CD4-positive, CD25-positive, alpha-beta regulatory T cell (primary cell): Measurements from ENCODE around the gene UCHL1. TPM values are rescaled to one million over a fixed set of nuclear protein-coding genes. Genes with fewer than 3 reads are reported as not detected.

Source experiments
- ATAC-seq, 2 donors: fragments of 150-1000 bp; cut with Tn5 transposase; one replicate each; pipeline ENCODE4 v1.10.0; 2021; ENCODE audit warnings: low read depth in 2 of 2, moderate number of reproducible peaks in 2 of 2, moderate library complexity in 1 of 2
- DNase-seq, 3 donors: peaks; one replicate each; pipeline versions ENCODE4 v3.0.0 to v3.0.0-alpha.2; 2012 to 2022; ENCODE audit warnings: mixed read lengths in 1 of 3
- H3K27ac ChIP-seq: one replicate; pipeline ENCODE4 v1.7.0; 2013; ENCODE audit warnings: mild to moderate bottlenecking, low read length; ENCODE audit not compliant: insufficient read depth, poor library complexity, severe bottlenecking
- H3K27me3 ChIP-seq: one replicate; pipeline ENCODE4 v1.7.0; 2013; ENCODE audit warnings: low read length; ENCODE audit not compliant: control insufficient read depth, insufficient read depth
- H3K36me3 ChIP-seq: one replicate; pipeline ENCODE4 v1.7.0; 2013; ENCODE audit warnings: mild to moderate bottlenecking, low read length, moderate library complexity; ENCODE audit not compliant: control insufficient read depth, insufficient read depth
- H3K4me1 ChIP-seq: 2 replicates; pipeline ENCODE4 v1.7.0; 2013; ENCODE audit warnings: mild to moderate bottlenecking, low read length; ENCODE audit not compliant: insufficient read depth, control insufficient read depth, poor library complexity, severe bottlenecking
- H3K4me3 ChIP-seq: one replicate; pipeline ENCODE4 v1.7.0; 2013; ENCODE audit warnings: low read depth, mild to moderate bottlenecking, low read length, moderate library complexity
- H3K9me3 ChIP-seq, 2 experiments: 1 replicate in 1 of 2; 2 replicates in 1 of 2; pipeline ENCODE4 v1.7.0; 2013; ENCODE audit warnings: low read length in 2 of 2, mild to moderate bottlenecking in 1 of 2, moderate library complexity in 1 of 2; ENCODE audit not compliant: control insufficient read depth in 2 of 2
- H3K27ac Mint-ChIP-seq, 3 donors: one replicate each; pipeline ENCODE4 v1.8.0; 2020 to 2022; ENCODE audit warnings: mild to moderate bottlenecking in 3 of 3, mixed read lengths in 3 of 3, moderate library complexity in 2 of 3
- H3K27me3 Mint-ChIP-seq: one replicate; pipeline ENCODE4 v1.8.0; 2022; ENCODE audit warnings: mild to moderate bottlenecking, mixed read lengths
- H3K36me3 Mint-ChIP-seq: one replicate; pipeline ENCODE4 v1.8.0; 2020; ENCODE audit warnings: mixed read lengths
- H3K4me1 Mint-ChIP-seq, 4 donors: one replicate each; pipeline ENCODE4 v1.8.0; 2020 to 2022; ENCODE audit warnings: mixed read lengths in 4 of 4, mild to moderate bottlenecking in 1 of 4
- H3K4me3 Mint-ChIP-seq, 4 donors: one replicate each; pipeline ENCODE4 v1.8.0; 2020 to 2022; ENCODE audit warnings: mild to moderate bottlenecking in 4 of 4, mixed read lengths in 4 of 4, moderate library complexity in 3 of 4
- H3K9me3 Mint-ChIP-seq, 7 donors: one replicate each; pipeline ENCODE4 v1.8.0; 2020 to 2022; ENCODE audit warnings: mixed read lengths in 7 of 7, mild to moderate bottlenecking in 3 of 7, moderate library complexity in 2 of 7
- polyA plus RNA-seq, 4 donors: library from polyadenylated mRNA; unstranded; fragments of 300-500 nt; fragmentation: Illumina TruSeq; gene quantifications; one replicate each; pipeline ENCODE4 v1.2.3, GENCODE V29; 2021
- total RNA-seq: library from RNA; stranded (reverse); gene quantifications from one replicate; pipeline ENCODE4 v1.2.3, GENCODE V29; 2022

UCHL1 gene
- total and polyA plus RNA-seq, 5 donors from 2014 or later, result not detected

DNA sequence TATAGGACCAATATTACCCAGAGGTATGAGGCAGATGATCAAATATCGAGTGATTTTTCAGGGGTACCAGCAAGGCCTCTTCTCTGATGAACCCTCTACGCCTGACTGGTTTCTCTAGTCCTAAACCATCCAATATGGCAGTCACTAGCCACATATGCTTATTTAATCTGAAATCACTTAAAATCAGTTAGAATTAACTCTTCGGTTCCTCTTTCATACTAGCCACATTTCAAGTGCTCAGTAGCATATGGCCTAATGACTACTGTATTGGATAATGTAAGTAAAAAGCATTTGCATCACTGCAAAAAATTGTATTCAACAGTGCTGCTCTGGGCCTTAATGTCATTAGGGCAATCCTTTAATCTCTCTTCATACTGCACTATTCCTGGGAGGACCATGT is 38.0 kb upstream of the UCHL1 start:
- no peaks in the 10 kb centered on the region for H3K9me3 ChIP-seq
- Mint-ChIP-seq H3K36me3 (no peaks in the 10 kb centered on the region), H3K4me1 (peaks cover 4 to 18% (median 5%) of the 10 kb centered on the region in 4 donors), H3K27ac (no peak overlapping the region), H3K9me3 (peaks cover 0 to 4% (median 0%) of the 10 kb centered on the region in 7 donors), H3K4me3 (no peak overlapping the region), H3K27me3 (peaks cover 52% of the 10 kb centered on the region)
- H3K4me3 ChIP-seq, result no peak overlapping the region
- peaks cover 34% of the 10 kb centered on the region for H3K27me3 ChIP-seq
- H3K4me1 ChIP-seq, result peaks cover 15% of the 10 kb centered on the region
- H3K36me3 ChIP-seq, result no peaks in the 10 kb centered on the region
- no peak overlapping the region for H3K27ac ChIP-seq
- DNase-seq (no peak), ATAC-seq (no peak)

DNA sequence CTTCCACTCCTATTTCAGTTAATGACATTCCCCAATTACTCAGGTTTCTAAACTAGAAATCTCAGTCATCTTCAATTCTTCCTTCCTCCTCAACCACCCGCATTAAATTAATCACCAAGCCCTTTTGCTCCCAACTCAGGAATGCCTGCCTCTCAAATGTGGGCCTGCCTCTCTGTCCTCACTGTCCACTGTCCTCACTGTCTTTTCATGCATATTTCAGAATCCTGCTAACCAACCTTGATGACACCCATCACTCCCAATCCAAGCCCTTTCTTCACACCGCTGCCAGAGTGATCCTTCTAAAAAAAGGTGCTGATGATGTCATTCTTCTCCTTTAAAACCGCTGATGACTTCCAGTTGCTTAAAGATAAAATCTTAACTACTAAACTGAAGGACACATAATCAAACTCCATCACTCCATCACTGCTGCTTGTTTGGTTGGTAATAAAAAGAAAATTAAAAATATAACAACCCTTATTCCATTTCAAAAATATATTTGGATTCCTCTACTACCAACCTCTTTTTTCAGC is 37.2 kb upstream of the UCHL1 start:
- Mint-ChIP-seq H3K27me3 (peaks cover 55% of the 10 kb centered on the region), H3K36me3 (no peaks in the 10 kb centered on the region), H3K27ac (no peak overlapping the region), H3K9me3 (peaks cover 0 to 4% (median 0%) of the 10 kb centered on the region in 7 donors), H3K4me1 (peaks cover 4 to 18% (median 5%) of the 10 kb centered on the region in 4 donors), H3K4me3 (no peak overlapping the region)
- Histone ChIP-seq H3K27ac (no peak overlapping the region), H3K9me3 (no peaks in the 10 kb centered on the region), H3K36me3 (no peaks in the 10 kb centered on the region), H3K27me3 (peaks cover 34% of the 10 kb centered on the region), H3K4me3 (no peak overlapping the region), H3K4me1 (peaks cover 7% of the 10 kb centered on the region)
- DNase-seq, result no peak
- no peak for ATAC-seq

DNA sequence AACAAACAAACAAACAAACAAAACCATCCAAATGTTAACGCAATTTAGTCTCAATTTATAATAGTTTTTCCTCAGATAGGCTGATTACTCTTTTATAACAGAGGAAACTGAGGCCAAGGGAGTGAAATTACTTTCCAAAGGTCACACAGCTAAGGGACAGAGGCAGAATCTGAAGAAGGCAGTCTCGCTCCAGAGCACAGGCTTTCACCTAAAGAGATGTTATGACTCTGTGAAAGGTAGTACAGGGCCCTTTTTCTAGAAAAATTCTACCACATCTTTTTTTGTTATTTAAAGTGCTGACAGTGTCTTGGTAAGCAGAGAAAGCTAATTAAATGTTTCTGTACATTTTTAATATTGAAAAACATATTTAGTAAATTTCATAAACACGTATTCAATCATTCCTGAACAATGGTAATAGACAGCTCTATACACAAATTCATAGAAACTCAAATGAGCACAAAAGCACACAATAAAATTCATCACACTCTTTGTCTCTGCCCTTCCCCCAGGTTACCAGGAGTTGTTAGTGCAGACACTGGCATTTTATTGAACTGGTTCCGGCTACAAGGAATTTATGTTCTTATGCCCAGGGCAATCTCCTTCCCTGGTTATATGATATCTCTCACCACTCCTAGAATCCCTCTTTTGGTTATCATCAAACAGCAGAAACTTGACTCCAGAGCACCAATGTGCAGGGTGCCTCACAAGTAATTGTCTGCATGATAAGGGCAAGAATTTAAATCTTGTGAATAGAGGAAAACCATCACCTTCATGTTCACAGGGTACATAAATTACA is 34.7 kb upstream of the UCHL1 start:
- Histone ChIP-seq H3K27ac (no peak overlapping the region), H3K27me3 (peaks cover 18% of the 10 kb centered on the region), H3K4me3 (no peak overlapping the region), H3K9me3 (no peaks in the 10 kb centered on the region), H3K4me1 (no peaks in the 10 kb centered on the region), H3K36me3 (no peaks in the 10 kb centered on the region)
- DNase-seq, result no peak
- no peak overlapping the region for H3K4me3 Mint-ChIP-seq
- peaks cover 39% of the 10 kb centered on the region for H3K27me3 Mint-ChIP-seq
- peaks cover 0 to 4% (median 0%) of the 10 kb centered on the region in 7 donors for H3K9me3 Mint-ChIP-seq
- no peaks in the 10 kb centered on the region for H3K36me3 Mint-ChIP-seq
- peaks cover 0 to under 1% (median under 1%) of the 10 kb centered on the region in 4 donors for H3K4me1 Mint-ChIP-seq
- H3K27ac Mint-ChIP-seq, result no peak overlapping the region
- ATAC-seq, result no peak

GRCh38 chr4:41227902-41228301 is 28.8 kb upstream of the UCHL1 start:
- no peak overlapping the region for H3K27ac ChIP-seq
- H3K27me3 ChIP-seq, result no peaks in the 10 kb centered on the region
- no peak overlapping the region for H3K4me3 Mint-ChIP-seq
- no peak for DNase-seq
- H3K27ac Mint-ChIP-seq, result peak overlapping the region in 1 of 3 donors; percentile 68
- peaks cover 0 to 2% (median 0%) of the 10 kb centered on the region in 7 donors for H3K9me3 Mint-ChIP-seq
- H3K36me3 Mint-ChIP-seq, result no peaks in the 10 kb centered on the region
- no peaks in the 10 kb centered on the region for H3K4me1 ChIP-seq
- no peak for ATAC-seq
- peaks cover 15% of the 10 kb centered on the region for H3K27me3 Mint-ChIP-seq
- H3K9me3 ChIP-seq, result no peaks in the 10 kb centered on the region
- H3K4me1 Mint-ChIP-seq, result no peaks in the 10 kb centered on the region
- H3K36me3 ChIP-seq, result no peaks in the 10 kb centered on the region
- H3K4me3 ChIP-seq, result no peak overlapping the region

GRCh38 chr4:41232406-41232805 is 24.3 kb upstream of the UCHL1 start:
- Histone ChIP-seq H3K27ac (no peak overlapping the region), H3K9me3 (no peaks in the 10 kb centered on the region), H3K36me3 (no peaks in the 10 kb centered on the region), H3K27me3 (no peaks in the 10 kb centered on the region), H3K4me3 (no peak overlapping the region), H3K4me1 (no peaks in the 10 kb centered on the region)
- Mint-ChIP-seq H3K4me3 (no peak overlapping the region), H3K36me3 (no peaks in the 10 kb centered on the region), H3K9me3 (peaks cover 0 to 2% (median 0%) of the 10 kb centered on the region in 7 donors), H3K4me1 (no peaks in the 10 kb centered on the region), H3K27me3 (no peaks in the 10 kb centered on the region), H3K27ac (no peak overlapping the region)
- no peak for ATAC-seq
- no peak for DNase-seq

GRCh38 chr4:41232856-41233255 is 23.9 kb upstream of the UCHL1 start:
- Mint-ChIP-seq H3K9me3 (peaks cover 0 to 2% (median 0%) of the 10 kb centered on the region in 7 donors), H3K36me3 (no peaks in the 10 kb centered on the region), H3K4me3 (no peak overlapping the region), H3K4me1 (no peaks in the 10 kb centered on the region), H3K27ac (no peak overlapping the region), H3K27me3 (no peaks in the 10 kb centered on the region)
- Histone ChIP-seq H3K4me1 (no peaks in the 10 kb centered on the region), H3K27me3 (no peaks in the 10 kb centered on the region), H3K9me3 (no peaks in the 10 kb centered on the region), H3K27ac (no peak overlapping the region), H3K4me3 (no peak overlapping the region), H3K36me3 (no peaks in the 10 kb centered on the region)
- ATAC-seq, result no peak
- DNase-seq, result no peak

DNA sequence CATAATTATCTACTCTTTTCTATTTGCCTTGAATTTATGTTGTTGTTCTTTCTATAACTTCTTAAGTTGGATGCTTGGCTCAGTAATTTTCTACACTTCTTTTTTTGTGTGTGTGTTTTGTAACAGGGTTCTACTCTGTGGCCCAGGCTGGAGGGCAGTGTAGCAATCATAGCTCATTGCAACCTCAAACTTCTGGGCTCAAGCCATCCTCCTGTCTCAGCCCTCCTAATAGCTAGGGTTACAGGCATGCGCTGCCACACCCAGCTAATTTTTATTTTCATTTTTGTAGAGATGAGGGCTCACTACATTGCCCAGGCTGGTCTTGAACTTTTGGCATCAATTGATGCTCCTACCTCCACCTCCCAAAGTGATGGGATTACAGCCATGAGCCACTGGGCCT is 20.7 kb upstream of the UCHL1 start:
- no peak for ATAC-seq
- Mint-ChIP-seq H3K27me3 (no peaks in the 10 kb centered on the region), H3K27ac (no peak overlapping the region), H3K9me3 (peaks cover 0 to 6% (median 0%) of the 10 kb centered on the region in 7 donors), H3K4me3 (no peak overlapping the region), H3K4me1 (no peaks in the 10 kb centered on the region), H3K36me3 (no peaks in the 10 kb centered on the region)
- Histone ChIP-seq H3K27me3 (no peaks in the 10 kb centered on the region), H3K4me1 (no peaks in the 10 kb centered on the region), H3K27ac (no peak overlapping the region), H3K36me3 (no peaks in the 10 kb centered on the region), H3K9me3 (no peaks in the 10 kb centered on the region), H3K4me3 (no peak overlapping the region)
- no peak for DNase-seq

DNA sequence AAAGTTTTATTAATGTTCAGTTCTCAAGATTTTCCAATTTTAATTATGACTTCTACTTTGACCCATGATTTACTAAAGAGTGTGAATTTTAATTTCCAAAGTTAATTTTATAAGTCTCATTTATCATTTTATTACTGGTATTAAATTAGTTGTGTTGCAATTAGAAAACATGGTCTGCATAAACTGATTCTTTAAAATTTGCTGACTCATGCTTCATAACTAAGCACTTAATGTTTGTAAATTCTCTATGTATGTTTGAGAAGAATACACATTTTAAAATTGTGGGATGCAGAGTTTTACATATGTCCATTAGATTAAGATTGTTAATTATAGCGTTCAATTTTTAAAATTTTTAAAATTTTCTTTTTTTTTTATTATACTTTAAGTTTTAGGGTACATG is 20.2 kb upstream of the UCHL1 start:
- no peaks in the 10 kb centered on the region for H3K4me1 Mint-ChIP-seq
- DNase-seq, result no peak
- H3K4me3 Mint-ChIP-seq, result no peak overlapping the region
- H3K9me3 Mint-ChIP-seq, result peaks cover 0 to 6% (median 0%) of the 10 kb centered on the region in 7 donors
- H3K36me3 Mint-ChIP-seq, result no peaks in the 10 kb centered on the region
- no peak overlapping the region for H3K27ac Mint-ChIP-seq
- no peaks in the 10 kb centered on the region for H3K36me3 ChIP-seq
- no peaks in the 10 kb centered on the region for H3K4me1 ChIP-seq
- H3K27me3 ChIP-seq, result no peaks in the 10 kb centered on the region
- H3K27ac ChIP-seq, result no peak overlapping the region
- H3K4me3 ChIP-seq, result no peak overlapping the region
- H3K27me3 Mint-ChIP-seq, result peaks cover 3% of the 10 kb centered on the region
- no peak for ATAC-seq
- no peaks in the 10 kb centered on the region for H3K9me3 ChIP-seq
